AML-193 (cell line): ENCODE results near the gene KL.

ENCODE experiments used
- DNase-seq, 2 experiments: peaks; one replicate each; lab custom pipeline; 2025; lab: John Stamatoyannopoulos, UW

Gene KL

GRCh38 chr13:33111414-33112110, 95.3 kb downstream of the KL start:
- DNase-seq = no peak

- DNase-seq = no peak
Observed at GRCh38 chr13:33112766-33113165, 96.5 kb downstream of the KL start.

- DNase-seq = no peak
Observed at GRCh38 chr13:33114146-33114545, 97.9 kb downstream of the KL start.

- no peak for DNase-seq
Observed at GRCh38 chr13:33115274-33115673, 99.1 kb downstream of the KL start.
